HEK293 (cell line): ENCODE results near the gene CNTLN.

ENCODE experiments used
- CTCF ChIA-PET: fragments of 350-600 bp; formaldehyde crosslinking; extraction: SDS; loops from one replicate; lab custom pipeline; 2021; ENCODE audit warnings: antibody characterized with exemption; lab: Yijun Ruan, JAX
- POLR2A ChIA-PET: fragments of 300-600 bp; formaldehyde crosslinking; extraction: SDS; loops from one replicate; lab custom pipeline; 2020; ENCODE audit warnings: antibody characterized with exemption, inconsistent platforms; lab: Yijun Ruan, JAX
- H3K27ac ChIP-seq: fragments of 200-500 bp; sonication (Bioruptor generic); 2 replicates; pipeline ENCODE4 v1.5.1; 2014; ENCODE audit warnings: low read depth, low read length, control low read depth, inconsistent platforms; ENCODE audit errors: extremely low read depth
- H3K36me3 ChIP-seq, 2 experiments: fragments of 200-500 bp in 1 of 2; sonication (Bioruptor generic) in 1 of 2; 1 replicate in 1 of 2; 2 replicates in 1 of 2; pipeline ENCODE4 v1.5.1; 2014 to 2017; ENCODE audit warnings: inconsistent platforms in 2 of 2, low read length in 2 of 2; ENCODE audit not compliant: control insufficient read depth in 2 of 2, insufficient read depth in 1 of 2
- H3K4me1 ChIP-seq: fragments of 200-500 bp; sonication (Bioruptor generic); 2 replicates; pipeline ENCODE4 v1.5.1; 2014; ENCODE audit warnings: mild to moderate bottlenecking, low read length, inconsistent platforms; ENCODE audit not compliant: control insufficient read depth, insufficient read depth
- H3K4me3 ChIP-seq: 2 replicates; pipeline ENCODE4 v1.5.1; 2011; ENCODE audit warnings: low read depth, mild to moderate bottlenecking, control low read depth, low read length, moderate library complexity
- H3K9me3 ChIP-seq: fragments of 200-500 bp; sonication (Bioruptor generic); 2 replicates; pipeline ENCODE4 v1.5.1; 2014; ENCODE audit warnings: low read depth, low read length, inconsistent platforms; ENCODE audit not compliant: control insufficient read depth, insufficient read depth
- OSR2 ChIP-seq: fragments of 450-650 bp; formaldehyde crosslinking; IDR thresholded peaks from 2 replicates; pipeline ENCODE4 v1.5.1; 2016; ENCODE audit warnings: missing biosample characterization, missing genetic modification characterization
- PRDM2 ChIP-seq: fragments of 450-650 bp; formaldehyde crosslinking; IDR thresholded peaks from 2 replicates; pipeline ENCODE4 v1.5.1; 2016; ENCODE audit warnings: missing biosample characterization, missing genetic modification characterization, borderline replicate concordance
- SALL2 ChIP-seq: fragments of 450-650 bp; formaldehyde crosslinking; IDR thresholded peaks from 2 replicates; pipeline ENCODE4 v1.5.0; 2017; ENCODE audit warnings: missing biosample characterization, mild to moderate bottlenecking, missing genetic modification characterization, borderline replicate concordance
- SP7 ChIP-seq: fragments of 450-650 bp; formaldehyde crosslinking; IDR thresholded peaks from 2 replicates; pipeline ENCODE4 v1.5.1; 2016; ENCODE audit warnings: missing biosample characterization, missing genetic modification characterization
- ZBTB49 ChIP-seq: fragments of 450-650 bp; formaldehyde crosslinking; IDR thresholded peaks from 2 replicates; pipeline ENCODE4 v1.5.1; 2016; ENCODE audit warnings: missing biosample characterization, missing genetic modification characterization, low read depth
- ZNF157 ChIP-seq: fragments of 450-650 bp; formaldehyde crosslinking; IDR thresholded peaks from 2 replicates; pipeline ENCODE4 v1.5.1; 2016; ENCODE audit warnings: missing biosample characterization, missing genetic modification characterization
- ZNF202 ChIP-seq: fragments of 450-650 bp; formaldehyde crosslinking; IDR thresholded peaks from 2 replicates; pipeline ENCODE4 v1.5.1; 2016; ENCODE audit warnings: missing biosample characterization, missing genetic modification characterization, borderline replicate concordance
- ZNF341 ChIP-seq: fragments of 450-650 bp; formaldehyde crosslinking; IDR thresholded peaks from 2 replicates; pipeline ENCODE4; 2016; ENCODE audit warnings: low read depth, missing biosample characterization, missing genetic modification characterization
- ZNF354C ChIP-seq: fragments of 450-650 bp; formaldehyde crosslinking; IDR thresholded peaks from 2 replicates; pipeline ENCODE4 v1.5.1; 2016; ENCODE audit warnings: missing biosample characterization, missing genetic modification characterization, low read depth, borderline replicate concordance
- ZNF394 ChIP-seq: fragments of 450-650 bp; formaldehyde crosslinking; IDR thresholded peaks from 2 replicates; pipeline ENCODE4 v1.5.1; 2016; ENCODE audit warnings: missing biosample characterization, missing genetic modification characterization, mild to moderate bottlenecking, moderate library complexity, borderline replicate concordance
- ZNF473 ChIP-seq: fragments of 450-650 bp; formaldehyde crosslinking; IDR thresholded peaks from 2 replicates; pipeline ENCODE4 v1.5.1; 2017; ENCODE audit warnings: missing biosample characterization, missing genetic modification characterization
- ZNF561 ChIP-seq: fragments of 450-650 bp; IDR thresholded peaks from 2 replicates; pipeline ENCODE4 v1.5.1; 2018; ENCODE audit warnings: missing biosample characterization, missing genetic modification characterization, borderline replicate concordance
- ZNF660 ChIP-seq: fragments of 450-650 bp; IDR thresholded peaks from 2 replicates; pipeline ENCODE4 v1.5.1; 2018; ENCODE audit warnings: missing biosample characterization, mild to moderate bottlenecking, missing genetic modification characterization
- ZNF747 ChIP-seq: fragments of 450-650 bp; formaldehyde crosslinking; IDR thresholded peaks from 2 replicates; pipeline ENCODE4 v1.5.1; 2016; ENCODE audit warnings: missing biosample characterization, missing genetic modification characterization
- ZNF777 ChIP-seq: fragments of 450-650 bp; formaldehyde crosslinking; IDR thresholded peaks from 2 replicates; pipeline ENCODE4 v1.5.1; 2017; ENCODE audit warnings: missing biosample characterization, missing genetic modification characterization, borderline replicate concordance
- ZNF830 ChIP-seq: fragments of 450-650 bp; IDR thresholded peaks from 2 replicates; pipeline ENCODE4 v1.5.0; 2018; ENCODE audit warnings: missing biosample characterization, missing genetic modification characterization, low read depth, mild to moderate bottlenecking, moderate library complexity
- TF ChIP-seq, protein P1 (sequence below): fragments of 450-650 bp; formaldehyde crosslinking; IDR thresholded peaks from 2 replicates; pipeline ENCODE4 v1.5.1; 2016; ENCODE audit warnings: missing biosample characterization, missing genetic modification characterization

Gene CNTLN

GRCh38 chr9:17398350-17398749, 263.5 kb downstream of the CNTLN start:
- no peaks in the 10 kb centered on the region for H3K4me1 ChIP-seq
- POLR2A ChIA-PET: no interaction called here
- H3K4me3 ChIP-seq: no peak overlapping the region
- peaks cover 0 to 7% of the 10 kb centered on the region in 2 experiments; a peak in 2 of 3 replicates for H3K36me3 ChIP-seq
- no peak overlapping the region for H3K27ac ChIP-seq
- TF ChIP-seq ZBTB49 (tag by site-specific recombination): no peak
- TF ChIP-seq ZNF341 (tag by site-specific recombination): no peak
- no peaks in the 10 kb centered on the region for H3K9me3 ChIP-seq
- CTCF ChIA-PET: interaction anchor here (0.7 kb wide), 1 partner anchor 15 kb away, joined by 3 read pairs; no protein-coding TSS in a partner anchor

GRCh38 chr9:17401858-17402257, 267.0 kb downstream of the CNTLN start:
- no peaks in the 10 kb centered on the region for H3K9me3 ChIP-seq
- TF ChIP-seq ZNF660 (no peak), SP7 (tag by site-specific recombination) (no peak), OSR2 (tag by site-specific recombination) (no peak), ZNF561 (tag by site-specific recombination) (no peak), ZNF473 (tag by site-specific recombination) (no peak), ZNF202 (no peak), ZNF394 (tag by site-specific recombination) (no peak), ZNF354C (tag by site-specific recombination) (no peak), PRDM2 (no peak), ZNF777 (no peak), ZNF157 (tag by site-specific recombination) (no peak), SALL2 (tag by site-specific recombination) (no peak), ZNF830 (no peak), ZNF747 (tag by site-specific recombination) (no peak)
- TF ChIP-seq, protein P1, sequence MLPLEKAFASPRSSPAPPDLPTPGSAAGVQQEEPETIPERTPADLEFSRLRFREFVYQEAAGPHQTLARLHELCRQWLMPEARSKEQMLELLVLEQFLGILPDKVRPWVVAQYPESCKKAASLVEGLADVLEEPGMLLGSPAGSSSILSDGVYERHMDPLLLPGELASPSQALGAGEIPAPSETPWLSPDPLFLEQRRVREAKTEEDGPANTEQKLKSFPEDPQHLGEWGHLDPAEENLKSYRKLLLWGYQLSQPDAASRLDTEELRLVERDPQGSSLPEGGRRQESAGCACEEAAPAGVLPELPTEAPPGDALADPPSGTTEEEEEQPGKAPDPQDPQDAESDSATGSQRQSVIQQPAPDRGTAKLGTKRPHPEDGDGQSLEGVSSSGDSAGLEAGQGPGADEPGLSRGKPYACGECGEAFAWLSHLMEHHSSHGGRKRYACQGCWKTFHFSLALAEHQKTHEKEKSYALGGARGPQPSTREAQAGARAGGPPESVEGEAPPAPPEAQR (tag by site-specific recombination): no peak
- TF ChIP-seq, all 188 proteins: peak for 0
- Histone ChIP-seq H3K27ac (no peak overlapping the region), H3K4me3 (no peak overlapping the region), H3K36me3 (no peaks in the 10 kb centered on the region; a peak in 1 of 3 replicates), H3K4me1 (no peaks in the 10 kb centered on the region)
- POLR2A ChIA-PET: no interaction called here
- CTCF ChIA-PET: interaction anchor here (0.6 to 1.6 kb wide), 15 partner anchors 12 to 1561 kb away, joined by 3 to 18 read pairs (median 3); no protein-coding TSS in a partner anchor
